Measurements from ENCODE around the gene MARK2.

GRCh38 chr11:63897459-63898146 is 58.7 kb downstream of the MARK2 start:
- TF ChIP-seq CTCF (IDR thresholded peaks at IDR 0.05) (no peak), EP300 (IDR thresholded peaks at IDR 0.05) (no peak), POLR2A (IDR thresholded peaks at IDR 0.05) (no peak)
